ENCODE results near the gene SRA1. TPM values are rescaled to one million over a fixed set of nuclear protein-coding genes. Genes with fewer than 3 reads are reported as not detected.

SRA1 gene
- 31.4 and 35.8 TPM in 2 replicates for total RNA-seq

DNA sequence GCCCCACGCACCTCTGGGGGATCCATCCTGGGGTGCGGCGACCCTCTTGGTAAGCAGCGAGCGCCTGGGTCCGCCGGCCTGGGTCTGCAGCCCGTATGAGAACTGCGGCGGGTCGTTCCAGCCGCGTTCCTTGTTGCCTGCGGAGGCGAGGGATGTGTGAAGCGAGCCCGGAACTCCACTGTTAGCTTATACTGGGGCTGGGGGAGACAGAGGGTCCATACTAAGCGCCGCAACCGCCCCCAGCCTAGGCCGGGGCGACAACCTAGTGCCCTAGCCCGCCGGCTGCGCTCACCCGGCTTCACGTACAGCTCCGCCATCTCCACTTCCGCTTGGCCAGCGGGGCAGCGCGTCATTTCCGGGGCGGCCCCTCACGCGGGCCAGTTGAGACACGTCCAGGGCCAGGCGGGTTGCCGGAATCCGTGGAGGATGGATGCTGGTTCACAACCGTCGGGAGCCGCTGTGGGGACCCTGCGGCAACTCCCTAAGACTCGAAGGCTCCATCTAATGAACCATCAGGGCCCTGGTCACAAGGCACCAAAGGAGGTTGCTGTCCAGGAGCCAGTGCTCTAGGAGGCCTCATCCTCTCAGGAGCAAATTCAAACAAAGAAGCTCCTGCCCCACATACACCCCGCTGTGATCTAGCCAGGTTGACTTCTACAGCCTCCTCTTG lies at the start of gene SRA1:
TSS of gene SRA1 (minus strand) at position 338 of the 670 bp plus-strand sequence. CDS start at position 317, 21 bp downstream.

DNA sequence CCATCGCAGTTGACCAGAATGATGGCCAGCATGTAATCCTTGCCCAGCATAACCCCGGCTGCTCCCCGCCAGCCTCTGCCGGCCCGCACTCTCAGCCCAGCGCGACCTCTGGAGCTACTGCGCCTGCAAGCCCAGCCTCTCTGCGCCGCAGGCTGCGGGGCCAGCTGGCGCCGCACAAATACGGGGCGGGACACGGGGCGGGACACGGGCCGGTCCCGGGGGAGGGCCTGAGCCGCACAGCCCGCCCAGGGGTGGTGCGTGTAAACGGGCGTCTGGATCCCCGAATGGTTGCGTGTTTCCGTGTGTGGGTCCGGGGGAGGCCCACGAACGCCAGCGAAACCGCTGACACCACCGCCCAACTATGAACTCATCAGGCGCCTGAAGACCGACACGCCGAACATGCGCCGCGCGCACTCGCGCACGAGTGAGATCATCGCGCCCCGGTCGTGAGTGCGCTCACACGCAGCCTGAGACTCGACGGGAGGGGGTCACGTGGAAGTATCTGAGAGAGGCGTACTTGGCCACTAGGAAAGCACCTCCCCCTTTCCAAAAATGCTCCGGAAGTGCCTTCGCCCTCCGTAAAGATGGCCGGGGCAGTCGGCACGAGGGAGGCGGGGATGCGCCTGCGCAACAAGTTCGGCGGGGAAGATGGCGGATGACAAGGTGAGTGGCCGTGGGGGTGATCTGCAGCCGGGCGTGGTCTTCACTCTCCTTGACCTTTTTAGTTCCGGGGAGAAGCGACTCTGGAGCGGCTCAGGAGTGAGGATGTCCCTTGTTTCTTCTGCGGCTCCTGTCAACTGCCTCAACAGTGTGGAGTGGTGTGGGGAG lies 7.1 kb upstream of the SRA1 start, which contains the start of the genes APBB3 and SLC35A4:
TSS of gene APBB3 (minus strand) at position 403 of the 828 bp plus-strand sequence. CDS start at position 50, 353 bp downstream.
TSS of gene SLC35A4 (plus strand) at position 633 of the 828 bp plus-strand sequence. CDS start 2,342 bp downstream, outside the sequence.

DNA sequence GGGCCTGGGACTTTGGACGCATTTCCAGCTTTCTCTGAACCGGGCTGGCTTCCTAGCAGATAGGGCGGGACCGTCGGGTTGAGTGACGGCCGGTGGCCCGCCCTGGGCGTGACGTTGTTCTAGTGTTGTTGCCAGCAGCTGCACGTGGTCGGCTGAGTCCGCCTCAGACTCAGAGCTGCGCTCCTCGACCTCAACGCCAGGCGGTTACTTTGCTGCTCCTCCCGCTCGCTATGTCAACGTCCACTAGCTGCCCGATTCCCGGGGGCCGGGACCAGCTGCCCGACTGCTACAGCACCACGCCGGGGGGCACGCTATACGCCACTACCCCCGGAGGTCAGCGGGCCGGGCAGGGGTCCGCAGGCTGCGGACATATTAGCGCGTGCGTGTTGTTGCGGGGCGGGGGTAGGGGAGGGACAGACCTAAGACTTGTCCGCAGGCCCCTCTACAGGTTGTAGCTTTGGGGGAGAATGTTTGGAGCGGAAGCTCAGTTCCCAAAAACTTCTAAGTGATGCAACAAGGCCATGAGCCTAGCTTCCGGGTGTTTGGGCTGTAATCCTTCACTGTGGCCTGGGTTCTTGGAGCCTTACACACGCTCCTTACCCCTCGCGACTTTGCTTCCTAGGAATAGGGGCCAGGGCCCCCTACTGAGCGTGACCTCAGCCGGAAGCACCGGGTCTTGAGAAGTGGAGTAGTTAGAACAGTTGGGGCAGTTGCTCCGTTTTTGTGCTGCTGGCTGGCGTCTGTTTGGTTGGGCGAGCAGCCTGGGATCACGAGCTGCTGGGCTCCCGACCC lies 9.6 kb downstream of the SRA1 start, which contains the start of gene EIF4EBP3:
TSS of gene EIF4EBP3 (plus strand) at position 155 of the 792 bp plus-strand sequence. CDS start at position 231, 76 bp downstream.

Other genes starting within 250 kb of the SRA1 start
- 26.5 and 34.9 TPM in 2 replicates for gene HBEGF, start 210.9 kb downstream of the SRA1 start, total RNA-seq
- gene SLC4A9, start 197.3 kb downstream of the SRA1 start, total RNA-seq: 0.13 TPM in 1 of 2 replicates, not detected in the other
- gene ANKHD1, start 155.6 kb downstream of the SRA1 start, total RNA-seq: 32.4 and 41.5 TPM in 2 replicates
- gene EIF4EBP3, start 9.8 kb downstream of the SRA1 start, total RNA-seq: 0.98 and 6.3 TPM in 2 replicates
- 8.8 and 22.8 TPM in 2 replicates for gene APBB3, start 7.1 kb upstream of the SRA1 start, total RNA-seq
- 53.8 and 57.8 TPM in 2 replicates for gene SLC35A4, start 7.4 kb upstream of the SRA1 start, total RNA-seq
- gene CD14, start 75.7 kb upstream of the SRA1 start, total RNA-seq: 1.3 TPM in 1 of 2 replicates, not detected in the other
- gene TMCO6, start 82.0 kb upstream of the SRA1 start, total RNA-seq: 15.2 and 17.6 TPM in 2 replicates
- gene NDUFA2, start 90.2 kb upstream of the SRA1 start, total RNA-seq: 49.5 and 63.3 TPM in 2 replicates
- 35.7 and 39.6 TPM in 2 replicates for gene IK, start 90.4 kb upstream of the SRA1 start, total RNA-seq
- 15.1 and 18.1 TPM in 2 replicates for gene WDR55, start 107.4 kb upstream of the SRA1 start, total RNA-seq
- gene DND1, start 116.1 kb upstream of the SRA1 start, total RNA-seq: under 0.01 and 0.33 TPM in 2 replicates
- gene HARS1, start 133.9 kb upstream of the SRA1 start, total RNA-seq: 53.9 and 78.2 TPM in 2 replicates
- gene HARS2, start 134.0 kb upstream of the SRA1 start, total RNA-seq: 22.0 and 25.0 TPM in 2 replicates
- gene ZMAT2, start 143.0 kb upstream of the SRA1 start, total RNA-seq: 8.8 and 10.4 TPM in 2 replicates
- gene PCDHA1, start 228.7 kb upstream of the SRA1 start, total RNA-seq: under 0.01 and 0.16 TPM in 2 replicates
- gene PCDHA2, start 237.4 kb upstream of the SRA1 start, total RNA-seq: under 0.01 TPM in 1 of 2 replicates, not detected in the other
- under 0.01 and 0.13 TPM in 2 replicates for gene PCDHA3, start 243.6 kb upstream of the SRA1 start, total RNA-seq
- 0.16 and 1.3 TPM in 2 replicates for gene PCDHA4, start 249.6 kb upstream of the SRA1 start, total RNA-seq